ENCODE measurements around the gene TUBGCP2. TPM values are rescaled to one million over a fixed set of nuclear protein-coding genes. Genes with fewer than 3 reads are reported as not detected.

Gene TUBGCP2
- total RNA-seq, 1 donor from 2014 or later: 56.2 TPM

DNA sequence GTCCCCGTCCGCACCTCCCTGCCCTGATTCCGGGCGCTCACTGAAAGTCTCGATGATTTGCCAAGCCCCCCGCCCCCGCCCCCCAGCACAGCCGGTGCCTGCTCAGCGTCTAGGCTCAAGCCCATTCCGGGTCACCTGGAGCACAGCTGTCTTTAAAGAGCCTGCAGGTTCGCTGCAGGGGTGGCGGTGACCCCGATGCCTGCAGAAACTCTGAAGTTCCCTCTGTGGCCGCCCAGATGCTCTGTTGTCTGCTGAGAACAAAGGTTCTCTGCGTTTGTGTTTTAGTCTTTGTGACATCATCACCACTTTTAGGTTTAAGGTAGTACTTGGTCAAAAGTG, 70.2 kb downstream of the TUBGCP2 start:
- Mint-ChIP-seq H3K36me3 (ENCODE audit: low read depth, unreplicated experiment) (no peaks in the 10 kb centered on the region), H3K4me3 (ENCODE audit: unreplicated experiment) (no peak overlapping the region), H3K27ac (ENCODE audit: unreplicated experiment) (no peak overlapping the region), H3K27me3 (ENCODE audit: low read depth, unreplicated experiment) (peaks cover 58% of the 10 kb centered on the region), H3K9me3 (ENCODE audit: unreplicated experiment) (no peaks in the 10 kb centered on the region), H3K4me1 (ENCODE audit: low read depth, unreplicated experiment) (no peaks in the 10 kb centered on the region)
- H3K4me1 ChIP-seq (ENCODE audit: insufficient read depth, low read length): no peaks in the 10 kb centered on the region
- H3K4me2 ChIP-seq (ENCODE audit: low read length): no peak overlapping the region
- peaks cover 40% of the 10 kb centered on the region for H3K27me3 ChIP-seq (ENCODE audit: insufficient read depth, low read length)
- DNase-seq (ENCODE audit: low read depth) (no peak), FAIRE-seq (no peak)
- no peaks in the 10 kb centered on the region for H4K20me1 ChIP-seq (ENCODE audit: insufficient read depth, low read length)
- H3K9me3 ChIP-seq (ENCODE audit: insufficient read depth, low read depth, low read length): no peaks in the 10 kb centered on the region
- no peaks in the 10 kb centered on the region for H3K36me3 ChIP-seq (ENCODE audit: insufficient read depth, low read length)
- no peak overlapping the region for H3K9ac ChIP-seq (ENCODE audit: low read length)
- H3K79me2 ChIP-seq (ENCODE audit: insufficient read depth, low read length): no peaks in the 10 kb centered on the region
- H3K27ac ChIP-seq (ENCODE audit: low read depth, low read length): no peak overlapping the region
- no peak overlapping the region for H3K4me3 ChIP-seq (ENCODE audit: insufficient read depth, low read depth, low read length)
- no peak overlapping the region for H2AFZ ChIP-seq (ENCODE audit: low read depth, low read length)
- TF ChIP-seq, protein P1, sequence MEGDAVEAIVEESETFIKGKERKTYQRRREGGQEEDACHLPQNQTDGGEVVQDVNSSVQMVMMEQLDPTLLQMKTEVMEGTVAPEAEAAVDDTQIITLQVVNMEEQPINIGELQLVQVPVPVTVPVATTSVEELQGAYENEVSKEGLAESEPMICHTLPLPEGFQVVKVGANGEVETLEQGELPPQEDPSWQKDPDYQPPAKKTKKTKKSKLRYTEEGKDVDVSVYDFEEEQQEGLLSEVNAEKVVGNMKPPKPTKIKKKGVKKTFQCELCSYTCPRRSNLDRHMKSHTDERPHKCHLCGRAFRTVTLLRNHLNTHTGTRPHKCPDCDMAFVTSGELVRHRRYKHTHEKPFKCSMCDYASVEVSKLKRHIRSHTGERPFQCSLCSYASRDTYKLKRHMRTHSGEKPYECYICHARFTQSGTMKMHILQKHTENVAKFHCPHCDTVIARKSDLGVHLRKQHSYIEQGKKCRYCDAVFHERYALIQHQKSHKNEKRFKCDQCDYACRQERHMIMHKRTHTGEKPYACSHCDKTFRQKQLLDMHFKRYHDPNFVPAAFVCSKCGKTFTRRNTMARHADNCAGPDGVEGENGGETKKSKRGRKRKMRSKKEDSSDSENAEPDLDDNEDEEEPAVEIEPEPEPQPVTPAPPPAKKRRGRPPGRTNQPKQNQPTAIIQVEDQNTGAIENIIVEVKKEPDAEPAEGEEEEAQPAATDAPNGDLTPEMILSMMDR (IDR thresholded peaks at IDR 0.05; ENCODE audit: insufficient read depth, low read depth, low read length): no peak

DNA sequence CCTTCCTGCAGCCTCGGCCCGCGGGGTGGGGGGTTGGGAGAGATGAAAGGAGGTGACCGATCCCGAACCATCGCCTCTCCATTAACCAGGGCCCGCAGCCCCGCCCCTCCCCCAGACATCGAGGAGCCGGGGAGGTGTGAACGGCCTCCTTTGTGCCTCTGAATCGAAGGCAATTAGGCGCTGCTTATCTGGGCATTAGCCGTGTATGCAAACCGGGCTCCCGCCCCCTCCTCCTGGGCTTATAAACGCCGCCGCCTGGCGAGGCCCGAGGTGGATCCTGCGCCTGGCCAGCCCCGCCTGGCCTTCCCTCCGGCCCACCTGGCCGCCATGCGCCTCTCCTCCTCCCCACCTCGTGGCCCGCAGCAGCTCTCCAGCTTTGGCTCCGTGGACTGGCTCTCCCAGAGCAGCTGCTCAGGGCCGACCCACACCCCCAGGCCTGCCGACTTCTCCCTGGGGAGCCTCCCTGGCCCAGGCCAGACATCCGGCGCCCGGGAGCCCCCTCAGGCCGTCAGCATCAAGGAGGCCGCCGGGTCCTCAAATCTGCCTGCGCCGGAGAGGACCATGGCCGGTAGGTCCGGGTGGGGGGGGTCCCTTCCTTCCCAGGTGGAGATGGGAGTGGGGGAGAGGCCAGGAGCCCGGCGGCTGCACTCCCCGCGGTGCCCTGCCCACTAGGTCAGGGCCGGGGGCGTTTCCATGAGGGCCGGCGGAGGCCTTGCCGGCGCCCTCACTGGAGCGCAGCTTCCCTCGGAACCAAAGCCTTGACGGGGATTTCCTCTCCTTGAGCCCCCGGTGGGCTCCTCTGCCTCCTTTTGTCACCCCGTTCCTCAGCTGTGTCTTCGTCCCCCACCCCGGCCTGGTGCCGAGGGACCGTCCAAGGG, 70.8 kb downstream of the TUBGCP2 start, which contains the start of gene VENTX:
TSS of gene VENTX (plus strand) at position 268 of the 878 bp plus-strand sequence. CDS start at position 328, 60 bp downstream.
- Mint-ChIP-seq H3K4me3 (ENCODE audit: unreplicated experiment) (no peak within 1 kb of the TSS), H3K9me3 (ENCODE audit: unreplicated experiment) (no peaks in the 10 kb centered on the region), H3K27me3 (ENCODE audit: low read depth, unreplicated experiment) (peaks cover 60% of the 10 kb centered on the region), H3K4me1 (ENCODE audit: low read depth, unreplicated experiment) (no peaks in the 10 kb centered on the region), H3K27ac (ENCODE audit: unreplicated experiment) (no peak within 1 kb of the TSS), H3K36me3 (ENCODE audit: low read depth, unreplicated experiment) (no peaks in the 10 kb centered on the region)
- no peak for FAIRE-seq
- DNase-seq (ENCODE audit: low read depth): no peak
- no peak within 1 kb of the TSS for H3K9ac ChIP-seq (ENCODE audit: low read length)
- H3K27ac ChIP-seq (ENCODE audit: low read depth, low read length): no peak within 1 kb of the TSS
- H3K36me3 ChIP-seq (ENCODE audit: insufficient read depth, low read length): no peaks in the 10 kb centered on the region
- no peaks in the 10 kb centered on the region for H3K9me3 ChIP-seq (ENCODE audit: insufficient read depth, low read depth, low read length)
- no peak within 1 kb of the TSS for H2AFZ ChIP-seq (ENCODE audit: low read depth, low read length)
- peak; percentile 46 for TF ChIP-seq EZH2 (IDR thresholded peaks at IDR 0.05; ENCODE audit: insufficient read depth, low read length)
- TF ChIP-seq, protein P1 (IDR thresholded peaks at IDR 0.05; ENCODE audit: insufficient read depth, low read depth, low read length): no peak
- H4K20me1 ChIP-seq (ENCODE audit: insufficient read depth, low read length): no peaks in the 10 kb centered on the region
- peak within 1 kb of the TSS; percentile 8 for H3K4me2 ChIP-seq (ENCODE audit: low read length)
- peaks cover 42% of the 10 kb centered on the region for H3K27me3 ChIP-seq (ENCODE audit: insufficient read depth, low read length)
- H3K79me2 ChIP-seq (ENCODE audit: insufficient read depth, low read length): no peaks in the 10 kb centered on the region
- H3K4me1 ChIP-seq (ENCODE audit: insufficient read depth, low read length): no peaks in the 10 kb centered on the region
- H3K4me3 ChIP-seq (ENCODE audit: insufficient read depth, low read depth, low read length): no peak within 1 kb of the TSS

DNA sequence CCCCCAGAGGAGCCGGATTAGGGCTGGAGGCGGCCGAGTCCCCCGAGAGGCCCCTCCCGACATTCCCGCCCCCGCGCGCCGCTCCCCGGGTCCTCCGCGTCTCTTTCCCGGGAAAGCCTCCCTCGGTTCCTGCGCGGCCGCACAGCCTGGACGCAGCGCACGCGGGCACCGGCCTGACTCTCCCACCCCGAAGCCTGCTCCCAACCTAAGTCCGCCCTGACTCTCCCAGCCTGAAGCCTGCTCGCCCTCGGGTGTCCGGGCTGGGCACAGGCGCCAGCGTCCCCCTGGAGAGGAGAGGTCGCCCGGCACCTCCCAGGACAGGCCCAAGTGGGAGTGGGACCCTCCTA, 71.5 kb downstream of the TUBGCP2 start:
- Histone ChIP-seq H3K36me3 (ENCODE audit: insufficient read depth, low read length) (no peaks in the 10 kb centered on the region), H3K27me3 (ENCODE audit: insufficient read depth, low read length) (peaks cover 44% of the 10 kb centered on the region), H3K4me3 (ENCODE audit: insufficient read depth, low read depth, low read length) (no peak overlapping the region), H2AFZ (ENCODE audit: low read depth, low read length) (no peak overlapping the region), H3K79me2 (ENCODE audit: insufficient read depth, low read length) (no peaks in the 10 kb centered on the region), H4K20me1 (ENCODE audit: insufficient read depth, low read length) (no peaks in the 10 kb centered on the region), H3K9ac (ENCODE audit: low read length) (no peak overlapping the region), H3K4me1 (ENCODE audit: insufficient read depth, low read length) (no peaks in the 10 kb centered on the region), H3K27ac (ENCODE audit: low read depth, low read length) (no peak overlapping the region), H3K4me2 (ENCODE audit: low read length) (no peak overlapping the region), H3K9me3 (ENCODE audit: insufficient read depth, low read depth, low read length) (no peaks in the 10 kb centered on the region)
- Mint-ChIP-seq H3K27me3 (ENCODE audit: low read depth, unreplicated experiment) (peaks cover 61% of the 10 kb centered on the region), H3K9me3 (ENCODE audit: unreplicated experiment) (no peaks in the 10 kb centered on the region), H3K4me1 (ENCODE audit: low read depth, unreplicated experiment) (no peaks in the 10 kb centered on the region), H3K27ac (ENCODE audit: unreplicated experiment) (no peak overlapping the region), H3K36me3 (ENCODE audit: low read depth, unreplicated experiment) (no peaks in the 10 kb centered on the region), H3K4me3 (ENCODE audit: unreplicated experiment) (no peak overlapping the region)
- no peak for FAIRE-seq
- no peak for DNase-seq (ENCODE audit: low read depth)
- TF ChIP-seq EZH2 (IDR thresholded peaks at IDR 0.05; ENCODE audit: insufficient read depth, low read length): peak; percentile 87
- TF ChIP-seq, protein P1 (IDR thresholded peaks at IDR 0.05; ENCODE audit: insufficient read depth, low read depth, low read length): no peak
